Measurements from ENCODE around the gene CYP3A5.
"Not testable (repeated sequence)": the region's sequence is repeated elsewhere in the genome, so short reads cannot be mapped to it uniquely, and the experiment has no call there.

Gene CYP3A5

DNA sequence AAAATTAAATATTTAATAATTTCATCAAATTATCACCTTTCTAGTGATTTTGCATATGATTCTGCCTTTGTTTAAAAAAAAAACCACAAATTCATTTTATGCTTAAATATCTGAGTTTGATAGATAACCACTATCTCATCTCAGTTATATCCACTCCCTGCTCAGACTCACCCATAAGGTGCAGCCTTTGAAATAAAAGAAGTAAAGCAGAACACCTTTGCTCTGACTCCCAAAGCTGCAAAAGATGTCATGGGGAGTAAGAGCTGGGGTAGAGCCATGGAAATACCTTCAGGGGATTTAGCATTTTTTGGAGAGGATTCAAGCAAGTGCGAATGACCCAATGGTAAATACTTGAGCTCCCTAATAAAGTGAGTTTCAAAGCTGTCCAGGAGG is 15.1 kb upstream of the CYP3A5 start:
- H3K36me3 ChIP-seq (ENCODE audit: control insufficient read depth, insufficient read depth, low read length), result no peaks in the 10 kb centered on the region
- H3K4me3 ChIP-seq (ENCODE audit: low read length), result no peak overlapping the region
- H3K27ac ChIP-seq (ENCODE audit: low read depth, low read length), result no peak overlapping the region
- H3K27me3 ChIP-seq (ENCODE audit: control insufficient read depth, insufficient read depth, low read length), result no peaks in the 10 kb centered on the region
- H3K9ac ChIP-seq (ENCODE audit: low read length), result no peak overlapping the region
- H3K4me1 ChIP-seq (ENCODE audit: control insufficient read depth, insufficient read depth, low read length), result no peaks in the 10 kb centered on the region

GRCh38 chr7:99694201-99694911 is 14.6 kb upstream of the CYP3A5 start:
- Histone ChIP-seq H3K27ac (ENCODE audit: low read depth, low read length) (no peak overlapping the region), H3K9ac (ENCODE audit: low read length) (no peak overlapping the region), H3K27me3 (ENCODE audit: control insufficient read depth, insufficient read depth, low read length) (no peaks in the 10 kb centered on the region), H3K36me3 (ENCODE audit: control insufficient read depth, insufficient read depth, low read length) (no peaks in the 10 kb centered on the region), H3K4me3 (ENCODE audit: low read length) (no peak overlapping the region), H3K4me1 (ENCODE audit: control insufficient read depth, insufficient read depth, low read length) (no peaks in the 10 kb centered on the region)

DNA sequence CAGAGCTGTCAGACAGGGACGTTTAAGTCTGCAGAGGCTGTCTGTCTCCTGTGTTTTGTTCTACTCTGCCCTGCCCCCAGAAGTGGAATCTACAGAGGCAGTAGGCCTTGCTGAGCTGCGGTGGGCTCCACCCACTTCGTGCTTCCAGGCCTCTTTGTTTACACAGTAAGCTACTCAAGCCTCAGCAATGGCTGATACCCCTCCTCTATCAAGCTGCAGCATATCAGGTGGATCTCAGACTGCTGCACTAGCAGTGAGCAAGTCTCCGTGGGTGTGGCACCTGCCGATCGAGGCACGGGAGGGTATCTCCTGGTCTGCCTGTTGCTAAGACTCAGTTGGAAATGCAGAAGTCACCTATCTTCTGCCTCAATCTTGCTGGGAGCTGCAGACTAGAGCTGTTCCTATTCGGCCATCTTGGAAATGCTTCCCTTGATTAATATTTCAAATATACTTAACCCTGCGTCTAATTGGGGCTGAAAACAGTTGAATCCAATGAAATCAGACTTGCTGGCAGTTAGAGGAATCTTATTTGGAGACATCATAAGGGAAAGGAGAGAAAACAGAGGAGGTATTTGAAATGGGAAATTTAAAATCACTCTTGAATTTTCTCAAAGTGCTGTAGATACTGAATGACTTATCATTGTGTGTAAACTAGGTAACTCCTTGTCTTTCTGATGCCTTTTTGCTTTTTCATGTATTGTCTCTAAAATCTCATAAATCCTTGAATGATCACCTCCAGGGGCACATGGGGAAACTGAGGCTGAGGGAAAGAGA is 13.8 kb upstream of the CYP3A5 start:
- H3K27me3 ChIP-seq (ENCODE audit: control insufficient read depth, insufficient read depth, low read length), result no peaks in the 10 kb centered on the region
- H3K36me3 ChIP-seq (ENCODE audit: control insufficient read depth, insufficient read depth, low read length), result no peaks in the 10 kb centered on the region
- H3K9ac ChIP-seq (ENCODE audit: low read length), result no peak overlapping the region
- no peak overlapping the region for H3K27ac ChIP-seq (ENCODE audit: low read depth, low read length)
- no peak overlapping the region for H3K4me3 ChIP-seq (ENCODE audit: low read length)
- no peaks in the 10 kb centered on the region for H3K4me1 ChIP-seq (ENCODE audit: control insufficient read depth, insufficient read depth, low read length)

GRCh38 chr7:99693100-99693426 is 13.3 kb upstream of the CYP3A5 start:
- Histone ChIP-seq H3K27ac (ENCODE audit: low read depth, low read length) (no peak overlapping the region), H3K4me1 (ENCODE audit: control insufficient read depth, insufficient read depth, low read length) (no peaks in the 10 kb centered on the region), H3K36me3 (ENCODE audit: control insufficient read depth, insufficient read depth, low read length) (no peaks in the 10 kb centered on the region), H3K27me3 (ENCODE audit: control insufficient read depth, insufficient read depth, low read length) (no peaks in the 10 kb centered on the region), H3K9ac (ENCODE audit: low read length) (no peak overlapping the region), H3K4me3 (ENCODE audit: low read length) (no peak overlapping the region)

GRCh38 chr7:99692563-99692962 is 12.8 kb upstream of the CYP3A5 start:
- not testable (repeated sequence) for H3K27ac ChIP-seq (ENCODE audit: low read depth, low read length); H3K4me1 ChIP-seq (ENCODE audit: control insufficient read depth, insufficient read depth, low read length); H3K36me3 ChIP-seq (ENCODE audit: control insufficient read depth, insufficient read depth, low read length); H3K27me3 ChIP-seq (ENCODE audit: control insufficient read depth, insufficient read depth, low read length); H3K4me3 ChIP-seq (ENCODE audit: low read length); H3K9ac ChIP-seq (ENCODE audit: low read length)

DNA sequence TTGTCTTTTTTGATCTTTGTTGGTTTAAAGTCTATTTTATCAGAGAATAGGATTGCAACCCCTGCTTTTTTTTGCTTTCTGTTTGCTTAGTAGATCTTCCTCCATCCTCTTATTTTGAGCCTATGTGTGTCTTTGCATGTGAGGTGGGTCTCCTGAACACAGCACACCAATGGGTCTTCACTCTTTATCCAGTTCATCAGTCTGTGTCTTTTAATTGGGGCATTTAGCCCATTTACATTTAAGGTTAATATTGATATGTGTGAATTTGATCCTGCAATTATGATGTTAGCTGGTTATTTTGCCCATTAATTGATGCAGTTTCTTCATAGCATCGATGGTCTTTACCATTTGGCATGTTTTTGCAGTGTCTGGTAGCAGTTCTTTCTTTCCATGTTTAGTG is 11.9 kb upstream of the CYP3A5 start:
- not testable (repeated sequence) for H3K36me3 ChIP-seq (ENCODE audit: control insufficient read depth, insufficient read depth, low read length); H3K27ac ChIP-seq (ENCODE audit: low read depth, low read length); H3K27me3 ChIP-seq (ENCODE audit: control insufficient read depth, insufficient read depth, low read length); H3K4me3 ChIP-seq (ENCODE audit: low read length); H3K9ac ChIP-seq (ENCODE audit: low read length); H3K4me1 ChIP-seq (ENCODE audit: control insufficient read depth, insufficient read depth, low read length)

DNA sequence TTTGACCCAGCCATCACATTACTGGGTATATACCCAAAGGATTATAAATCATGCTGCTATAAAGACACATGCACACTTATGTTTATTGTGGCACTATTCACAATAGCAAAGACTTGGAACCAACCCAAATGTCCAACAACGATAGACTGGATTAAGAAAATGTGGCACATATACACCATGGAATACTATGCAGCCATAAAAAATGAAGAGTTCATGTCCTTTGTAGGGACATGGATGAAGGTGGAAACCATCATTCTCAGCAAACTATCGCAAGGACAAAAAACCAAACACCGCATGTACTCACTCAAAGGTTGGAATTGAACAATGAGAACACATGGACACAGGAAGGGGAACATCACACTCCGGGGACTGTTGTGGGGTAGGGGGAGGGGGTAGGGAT is 11.1 kb upstream of the CYP3A5 start:
- H3K36me3 ChIP-seq (ENCODE audit: control insufficient read depth, insufficient read depth, low read length); H3K27ac ChIP-seq (ENCODE audit: low read depth, low read length); H3K4me1 ChIP-seq (ENCODE audit: control insufficient read depth, insufficient read depth, low read length); H3K27me3 ChIP-seq (ENCODE audit: control insufficient read depth, insufficient read depth, low read length); H3K4me3 ChIP-seq (ENCODE audit: low read length); H3K9ac ChIP-seq (ENCODE audit: low read length): not testable (repeated sequence)

GRCh38 chr7:99685871-99686608 is 6.2 kb upstream of the CYP3A5 start:
- H3K4me3 ChIP-seq (ENCODE audit: low read length); H3K27me3 ChIP-seq (ENCODE audit: control insufficient read depth, insufficient read depth, low read length); H3K4me1 ChIP-seq (ENCODE audit: control insufficient read depth, insufficient read depth, low read length); H3K27ac ChIP-seq (ENCODE audit: low read depth, low read length); H3K36me3 ChIP-seq (ENCODE audit: control insufficient read depth, insufficient read depth, low read length); H3K9ac ChIP-seq (ENCODE audit: low read length): not testable (repeated sequence)

DNA sequence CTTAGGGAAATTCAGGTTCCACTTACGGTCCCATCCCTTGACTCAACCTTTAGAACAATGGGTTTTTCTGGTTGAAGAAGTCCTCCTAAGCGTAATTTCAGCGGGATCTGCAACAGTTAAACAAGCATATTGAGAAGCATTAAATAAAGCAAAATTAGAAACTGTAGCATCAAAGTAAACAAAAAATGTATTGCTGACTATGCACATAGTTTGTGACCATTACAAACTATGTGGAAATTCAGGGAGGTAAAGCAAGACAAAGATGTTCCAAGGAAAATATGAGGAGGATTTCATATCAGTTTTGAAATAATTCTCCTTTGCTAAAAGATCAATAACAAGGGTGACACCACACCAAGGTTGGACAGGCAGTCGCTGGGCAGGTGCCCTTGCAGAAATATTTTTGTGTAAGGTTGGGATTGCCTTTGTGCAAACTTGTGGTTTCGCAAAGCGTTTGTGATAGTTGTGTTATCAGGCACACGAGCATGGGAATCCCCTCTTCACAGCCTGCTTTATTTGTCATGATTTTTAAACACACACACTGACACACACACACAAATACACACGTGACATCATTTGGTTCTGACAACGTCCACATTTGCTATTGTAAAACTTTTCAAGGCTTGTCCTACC is 5.4 kb upstream of the CYP3A5 start:
- Histone ChIP-seq H3K27me3 (ENCODE audit: control insufficient read depth, insufficient read depth, low read length) (no peaks in the 10 kb centered on the region), H3K9ac (ENCODE audit: low read length) (no peak overlapping the region), H3K4me3 (ENCODE audit: low read length) (no peak overlapping the region), H3K4me1 (ENCODE audit: control insufficient read depth, insufficient read depth, low read length) (no peaks in the 10 kb centered on the region), H3K27ac (ENCODE audit: low read depth, low read length) (no peak overlapping the region), H3K36me3 (ENCODE audit: control insufficient read depth, insufficient read depth, low read length) (no peaks in the 10 kb centered on the region)

DNA sequence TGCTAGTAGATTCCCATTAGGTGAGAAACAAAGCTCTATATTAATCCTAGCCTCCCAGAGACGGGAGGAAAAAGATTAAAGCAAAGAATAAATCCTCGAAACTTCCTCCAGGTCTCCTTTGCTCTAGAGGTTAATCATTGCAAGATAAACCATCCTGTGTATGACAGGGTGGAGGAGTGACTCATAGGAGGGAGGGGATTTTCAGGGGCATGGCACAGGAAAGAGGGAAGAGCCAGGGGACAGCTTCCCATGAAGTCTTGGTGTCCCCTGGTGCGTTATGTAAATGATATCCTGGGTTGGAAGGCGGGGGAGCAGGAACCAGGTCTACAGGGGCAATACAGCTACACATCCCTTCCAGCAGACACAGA is 780 bp downstream of the CYP3A5 start:
- Histone ChIP-seq H3K27ac (ENCODE audit: low read depth, low read length) (peak overlapping the region; percentile 60), H3K27me3 (ENCODE audit: control insufficient read depth, insufficient read depth, low read length) (no peaks in the 10 kb centered on the region), H3K9ac (ENCODE audit: low read length) (no peak overlapping the region), H3K4me1 (ENCODE audit: control insufficient read depth, insufficient read depth, low read length) (peaks cover 4% of the 10 kb centered on the region), H3K36me3 (ENCODE audit: control insufficient read depth, insufficient read depth, low read length) (peaks cover 3% of the 10 kb centered on the region), H3K4me3 (ENCODE audit: low read length) (peak overlapping the region; percentile 62)

DNA sequence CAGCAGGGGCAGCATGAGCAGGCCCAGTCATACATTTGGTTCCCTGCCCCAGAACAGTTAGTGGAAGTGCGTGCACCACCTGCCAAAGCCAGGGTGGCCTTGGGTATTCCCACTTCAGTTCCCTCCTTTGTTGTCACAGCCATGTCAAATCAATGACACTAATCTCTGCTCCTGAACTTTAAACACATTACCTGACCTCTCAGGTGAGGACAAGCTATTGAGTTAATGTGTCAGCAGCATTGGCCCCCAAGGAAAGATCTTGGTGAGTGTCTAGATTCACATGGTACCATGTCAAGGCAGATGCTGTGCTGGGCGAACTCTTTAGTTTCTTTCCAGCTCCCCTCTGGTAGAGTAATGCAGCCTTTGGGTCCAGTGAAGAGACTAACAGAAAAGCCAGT is 2.1 kb downstream of the CYP3A5 start:
- peaks cover 4% of the 10 kb centered on the region for H3K4me1 ChIP-seq (ENCODE audit: control insufficient read depth, insufficient read depth, low read length)
- no peak overlapping the region for H3K27ac ChIP-seq (ENCODE audit: low read depth, low read length)

GRCh38 chr7:99677013-99677647 is 2.7 kb downstream of the CYP3A5 start:
- Histone ChIP-seq H3K36me3 (ENCODE audit: control insufficient read depth, insufficient read depth, low read length) (peaks cover 3% of the 10 kb centered on the region), H3K4me3 (ENCODE audit: low read length) (peak overlapping the region; percentile 12), H3K4me1 (ENCODE audit: control insufficient read depth, insufficient read depth, low read length) (peaks cover 4% of the 10 kb centered on the region), H3K27me3 (ENCODE audit: control insufficient read depth, insufficient read depth, low read length) (no peaks in the 10 kb centered on the region), H3K9ac (ENCODE audit: low read length) (no peak overlapping the region), H3K27ac (ENCODE audit: low read depth, low read length) (no peak overlapping the region)

More for the DNA sequence above, 2.1 kb downstream of the CYP3A5 start:
- Histone ChIP-seq H3K36me3 (ENCODE audit: control insufficient read depth, insufficient read depth, low read length) (peaks cover 3% of the 10 kb centered on the region), H3K9ac (ENCODE audit: low read length) (no peak overlapping the region), H3K27me3 (ENCODE audit: control insufficient read depth, insufficient read depth, low read length) (no peaks in the 10 kb centered on the region), H3K4me3 (ENCODE audit: low read length) (peak overlapping the region; percentile 12)

All from rectal smooth muscle tissue (tissue), 1 donor.